ENCODE data around the gene BOD1L1. TPM values are rescaled to one million over a fixed set of nuclear protein-coding genes. Genes with fewer than 3 reads are reported as not detected.
"Not testable (repeated sequence)": the region's sequence is repeated elsewhere in the genome, so short reads cannot be mapped to it uniquely, and the experiment has no call there.

BOD1L1 gene
- total RNA-seq, 4 donors from 2014 or later, result 30.3 to 39.8 (median 34.8) TPM

- intact Hi-C loops (cut with DNase I), result no loop called here
- 83% methylated on average over 2 of the region's 2 CpGs for WGBS
- no peak overlapping the region for H3K27ac ChIP-seq (replicated peaks in 1 of 4)
- no peaks in the 10 kb centered on the region for H3K4me1 ChIP-seq
- peaks cover 55 to 87% (median 71%) of the 10 kb centered on the region in 4 donors for H3K36me3 ChIP-seq
- no peak for TF ChIP-seq EP300 (IDR thresholded peaks at IDR 0.05)
- TF ChIP-seq POLR2AphosphoS5 (IDR thresholded peaks at IDR 0.05), result no peak
- TF ChIP-seq CTCF (IDR thresholded peaks at IDR 0.05), result no peak
- TF ChIP-seq POLR2A (IDR thresholded peaks at IDR 0.05; ENCODE audit: low read depth), result no peak
- H3K27me3 ChIP-seq, result no peaks in the 10 kb centered on the region
- DNase-seq (ENCODE audit: extremely low spot score), result no peak
- H3K9me3 ChIP-seq, result no peaks in the 10 kb centered on the region
- no peak overlapping the region for H3K4me3 ChIP-seq
Measured at GRCh38 chr4:13570916-13571315, 56.6 kb downstream of the BOD1L1 start.

DNA sequence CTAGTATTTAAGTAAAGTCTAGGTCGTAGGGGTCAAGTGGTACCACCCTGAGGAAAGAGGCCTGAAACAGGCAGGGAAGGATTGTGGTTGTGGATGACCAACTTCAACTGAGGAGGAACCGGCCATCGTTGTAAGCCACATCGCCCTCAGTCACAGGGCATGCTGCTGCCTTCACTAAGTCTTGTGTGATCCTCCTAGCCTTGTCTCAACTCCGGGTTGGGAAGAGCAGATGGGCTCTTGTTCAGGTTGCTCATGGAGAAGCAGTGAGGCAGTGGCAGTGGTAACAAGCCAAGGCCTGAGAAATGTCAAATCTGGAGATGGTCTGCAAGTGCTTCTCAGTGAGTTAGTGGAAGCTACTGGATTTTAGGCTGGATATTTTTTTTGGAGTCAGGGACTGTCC is 60.4 kb downstream of the BOD1L1 start:
- intact Hi-C loops (cut with DNase I), result no loop called here
- no peak overlapping the region for H3K27ac ChIP-seq (replicated peaks in 1 of 4)
- no peak for TF ChIP-seq POLR2A (IDR thresholded peaks at IDR 0.05; ENCODE audit: low read depth)
- no peak for TF ChIP-seq CTCF (IDR thresholded peaks at IDR 0.05)
- TF ChIP-seq POLR2AphosphoS5 (IDR thresholded peaks at IDR 0.05), result no peak
- no peak for TF ChIP-seq EP300 (IDR thresholded peaks at IDR 0.05)
- no peaks in the 10 kb centered on the region for H3K27me3 ChIP-seq
- no peak overlapping the region for H3K4me3 ChIP-seq
- 91% methylated on average over 5 of the region's 5 CpGs for WGBS
- no peaks in the 10 kb centered on the region for H3K9me3 ChIP-seq
- H3K4me1 ChIP-seq, result no peaks in the 10 kb centered on the region
- DNase-seq (ENCODE audit: extremely low spot score), result no peak
- peaks cover 24 to 49% (median 35%) of the 10 kb centered on the region in 4 donors for H3K36me3 ChIP-seq

GRCh38 chr4:13562876-13563275 is 64.6 kb downstream of the BOD1L1 start:
- H3K27ac ChIP-seq (replicated peaks in 1 of 4), result no peak overlapping the region
- no peak for DNase-seq (ENCODE audit: extremely low spot score)
- 75% methylated on average over 1 of the region's 1 CpG for WGBS
- H3K4me1 ChIP-seq, result no peaks in the 10 kb centered on the region
- H3K36me3 ChIP-seq, result peaks cover 0 to 8% (median 2%) of the 10 kb centered on the region in 4 donors
- TF ChIP-seq EP300 (IDR thresholded peaks at IDR 0.05), result no peak
- TF ChIP-seq POLR2AphosphoS5 (IDR thresholded peaks at IDR 0.05), result no peak
- no peak for TF ChIP-seq CTCF (IDR thresholded peaks at IDR 0.05)
- TF ChIP-seq POLR2A (IDR thresholded peaks at IDR 0.05; ENCODE audit: low read depth), result no peak
- H3K9me3 ChIP-seq, result no peaks in the 10 kb centered on the region
- intact Hi-C loops (cut with DNase I), result no loop called here
- no peaks in the 10 kb centered on the region for H3K27me3 ChIP-seq
- no peak overlapping the region for H3K4me3 ChIP-seq

DNA sequence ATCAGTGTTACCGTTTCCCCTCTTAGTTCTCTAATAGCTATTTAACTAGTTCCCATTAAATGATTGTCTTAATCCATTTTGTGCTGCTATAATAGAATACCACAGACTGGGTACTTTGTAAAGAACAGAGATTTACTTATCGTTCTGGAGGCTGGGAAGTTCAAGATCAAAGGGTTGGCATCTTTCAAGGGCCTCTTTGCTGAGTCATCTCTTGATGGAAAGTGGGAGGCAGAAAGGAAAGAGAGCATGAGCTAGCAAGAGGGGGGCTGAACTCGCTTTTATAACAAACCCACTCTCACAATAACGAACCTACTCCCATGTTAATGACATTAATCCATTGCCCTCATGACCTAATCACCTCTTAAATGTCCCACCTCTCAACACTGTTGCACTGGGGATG is 65.9 kb downstream of the BOD1L1 start:
- no peak for DNase-seq (ENCODE audit: extremely low spot score)
- TF ChIP-seq CTCF (IDR thresholded peaks at IDR 0.05), result no peak
- no peak for TF ChIP-seq EP300 (IDR thresholded peaks at IDR 0.05)
- no peak for TF ChIP-seq POLR2AphosphoS5 (IDR thresholded peaks at IDR 0.05)
- no peak for TF ChIP-seq POLR2A (IDR thresholded peaks at IDR 0.05; ENCODE audit: low read depth)
- intact Hi-C loops (cut with DNase I), result no loop called here
- no peaks in the 10 kb centered on the region for H3K36me3 ChIP-seq
- H3K27me3 ChIP-seq, result no peaks in the 10 kb centered on the region
- no peaks in the 10 kb centered on the region for H3K9me3 ChIP-seq
- WGBS, result 62% methylated on average over 4 of the region's 4 CpGs
- H3K4me3 ChIP-seq, result no peak overlapping the region
- H3K27ac ChIP-seq (replicated peaks in 1 of 4), result no peak overlapping the region
- no peaks in the 10 kb centered on the region for H3K4me1 ChIP-seq

- 56% methylated on average over 5 of the region's 5 CpGs for WGBS
- not testable (repeated sequence) for DNase-seq (ENCODE audit: extremely low spot score)
Measured at GRCh38 chr4:13560111-13560510, 67.4 kb downstream of the BOD1L1 start.

More at GRCh38 chr4:13560111-13560510, 67.4 kb downstream of the BOD1L1 start:
- intact Hi-C loops (cut with DNase I); H3K27me3 ChIP-seq; H3K9me3 ChIP-seq; H3K4me1 ChIP-seq; H3K36me3 ChIP-seq; H3K27ac ChIP-seq (replicated peaks in 1 of 4); H3K4me3 ChIP-seq: not testable (repeated sequence)

Data from esophagus muscularis mucosa (tissue), 4 donors.